ENCODE measurements around the gene PLK5.

DNA sequence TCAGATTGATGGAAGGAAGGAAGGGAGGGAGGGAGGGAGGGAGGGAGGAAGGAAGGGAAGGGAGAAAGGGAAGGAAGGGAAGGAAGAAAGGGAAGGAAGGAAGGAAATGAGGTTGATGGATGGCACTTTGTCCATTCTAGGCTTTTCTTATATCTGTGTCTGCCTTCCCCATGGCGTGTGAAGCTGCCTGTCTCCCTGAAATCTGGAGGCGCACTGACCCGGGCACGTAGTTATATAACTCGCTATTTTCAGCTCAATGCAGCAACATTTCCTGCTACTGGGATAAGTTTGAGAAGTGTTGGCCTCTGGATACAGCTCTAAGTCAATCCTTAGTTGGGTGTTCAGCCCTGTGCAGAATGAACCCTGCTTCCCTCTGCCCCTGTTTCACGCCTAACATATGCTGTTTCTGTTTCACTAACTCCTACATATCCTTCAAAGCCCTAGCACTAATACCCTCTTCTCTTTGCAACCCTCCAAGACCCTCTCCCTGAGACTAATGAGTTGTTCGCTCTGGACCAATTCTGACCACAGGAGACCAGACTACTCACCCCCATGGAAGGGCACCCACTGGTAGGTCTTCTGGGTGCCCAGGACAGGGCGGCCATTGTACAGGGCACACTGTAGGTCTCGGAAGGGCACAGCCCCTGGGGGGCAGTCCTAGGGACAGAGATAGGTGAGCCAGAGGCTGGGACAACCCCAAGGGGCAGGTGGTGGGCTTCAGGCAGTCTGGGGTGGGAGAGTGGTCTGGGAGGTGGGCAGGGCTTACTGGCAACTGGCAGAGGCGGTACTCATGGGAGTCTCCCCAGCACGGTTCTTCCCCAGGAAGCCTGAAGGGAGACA is 14.1 kb upstream of the PLK5 start:
- no peak for TF ChIP-seq POLR2A (IDR thresholded peaks at IDR 0.05; ENCODE audit: low read depth)
- TF ChIP-seq, protein P1, sequence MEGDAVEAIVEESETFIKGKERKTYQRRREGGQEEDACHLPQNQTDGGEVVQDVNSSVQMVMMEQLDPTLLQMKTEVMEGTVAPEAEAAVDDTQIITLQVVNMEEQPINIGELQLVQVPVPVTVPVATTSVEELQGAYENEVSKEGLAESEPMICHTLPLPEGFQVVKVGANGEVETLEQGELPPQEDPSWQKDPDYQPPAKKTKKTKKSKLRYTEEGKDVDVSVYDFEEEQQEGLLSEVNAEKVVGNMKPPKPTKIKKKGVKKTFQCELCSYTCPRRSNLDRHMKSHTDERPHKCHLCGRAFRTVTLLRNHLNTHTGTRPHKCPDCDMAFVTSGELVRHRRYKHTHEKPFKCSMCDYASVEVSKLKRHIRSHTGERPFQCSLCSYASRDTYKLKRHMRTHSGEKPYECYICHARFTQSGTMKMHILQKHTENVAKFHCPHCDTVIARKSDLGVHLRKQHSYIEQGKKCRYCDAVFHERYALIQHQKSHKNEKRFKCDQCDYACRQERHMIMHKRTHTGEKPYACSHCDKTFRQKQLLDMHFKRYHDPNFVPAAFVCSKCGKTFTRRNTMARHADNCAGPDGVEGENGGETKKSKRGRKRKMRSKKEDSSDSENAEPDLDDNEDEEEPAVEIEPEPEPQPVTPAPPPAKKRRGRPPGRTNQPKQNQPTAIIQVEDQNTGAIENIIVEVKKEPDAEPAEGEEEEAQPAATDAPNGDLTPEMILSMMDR (IDR thresholded peaks at IDR 0.05): no peak

Data from esophagus muscularis mucosa (tissue), 3 donors.